Lower leg skin (tissue), 3 donors: Measurements from ENCODE around the gene UMODL1.

Source experiments
- POLR2A ChIP-seq, 2 donors: fragments of 450-650 bp; IDR thresholded peaks; one replicate each; pipeline ENCODE4 v1.6.1; 2016 to 2017; ENCODE audit warnings: antibody characterized with exemption in 2 of 2, mild to moderate bottlenecking in 1 of 2, moderate library complexity in 1 of 2
- TF ChIP-seq, protein P1 (sequence below), 3 donors: fragments of 450-650 bp; IDR thresholded peaks; one replicate each; pipeline ENCODE4 v1.5.1; 2016; ENCODE audit warnings: antibody characterized with exemption in 3 of 3, mild to moderate bottlenecking in 3 of 3, moderate library complexity in 2 of 3

DNA sequence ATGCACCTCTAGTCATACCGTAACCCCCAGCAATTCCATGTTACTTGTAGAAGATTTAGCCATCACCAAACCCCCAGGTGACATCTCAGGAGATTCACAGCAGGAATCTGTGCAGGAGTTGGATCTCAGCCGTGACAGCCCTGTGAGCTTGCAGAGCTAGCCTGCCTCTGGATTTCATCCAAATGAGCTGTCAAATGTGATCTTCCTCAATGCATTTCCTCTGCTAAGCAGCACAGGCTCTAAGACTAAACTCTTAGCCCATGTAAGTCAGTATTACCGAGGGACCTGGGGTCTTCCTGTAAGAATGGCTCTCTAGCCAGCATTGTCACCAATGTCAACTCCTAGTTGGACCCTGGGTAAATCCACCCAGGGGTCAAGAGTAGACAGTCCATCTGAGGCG, 41.7 kb downstream of the UMODL1 start:
- no peak for TF ChIP-seq POLR2A (IDR thresholded peaks at IDR 0.05)
- TF ChIP-seq, protein P1, sequence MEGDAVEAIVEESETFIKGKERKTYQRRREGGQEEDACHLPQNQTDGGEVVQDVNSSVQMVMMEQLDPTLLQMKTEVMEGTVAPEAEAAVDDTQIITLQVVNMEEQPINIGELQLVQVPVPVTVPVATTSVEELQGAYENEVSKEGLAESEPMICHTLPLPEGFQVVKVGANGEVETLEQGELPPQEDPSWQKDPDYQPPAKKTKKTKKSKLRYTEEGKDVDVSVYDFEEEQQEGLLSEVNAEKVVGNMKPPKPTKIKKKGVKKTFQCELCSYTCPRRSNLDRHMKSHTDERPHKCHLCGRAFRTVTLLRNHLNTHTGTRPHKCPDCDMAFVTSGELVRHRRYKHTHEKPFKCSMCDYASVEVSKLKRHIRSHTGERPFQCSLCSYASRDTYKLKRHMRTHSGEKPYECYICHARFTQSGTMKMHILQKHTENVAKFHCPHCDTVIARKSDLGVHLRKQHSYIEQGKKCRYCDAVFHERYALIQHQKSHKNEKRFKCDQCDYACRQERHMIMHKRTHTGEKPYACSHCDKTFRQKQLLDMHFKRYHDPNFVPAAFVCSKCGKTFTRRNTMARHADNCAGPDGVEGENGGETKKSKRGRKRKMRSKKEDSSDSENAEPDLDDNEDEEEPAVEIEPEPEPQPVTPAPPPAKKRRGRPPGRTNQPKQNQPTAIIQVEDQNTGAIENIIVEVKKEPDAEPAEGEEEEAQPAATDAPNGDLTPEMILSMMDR (IDR thresholded peaks at IDR 0.05): no peak
